Parathyroid adenoma (tissue), 2 donors: Measurements from ENCODE around the gene PAQR5.

Experiments
- H2AFZ ChIP-seq: fragments of 300-600 bp; sonication (generic); one replicate; pipeline ENCODE4 v1.7.0; 2017; ENCODE audit warnings: antibody characterized with exemption, mild to moderate bottlenecking
- H3K27ac ChIP-seq: fragments of 300-600 bp; sonication (generic); one replicate; pipeline ENCODE4 v1.7.0; 2017
- H3K27me3 ChIP-seq: fragments of 300-600 bp; sonication (generic); one replicate; pipeline ENCODE4 v1.7.0; 2017; ENCODE audit warnings: low read length; ENCODE audit not compliant: control insufficient read depth, insufficient read depth
- H3K36me3 ChIP-seq: fragments of 300-600 bp; sonication (generic); one replicate; pipeline ENCODE4 v1.7.0; 2017; ENCODE audit warnings: low read length; ENCODE audit not compliant: control insufficient read depth, insufficient read depth
- H3K4me1 ChIP-seq: fragments of 300-600 bp; sonication (generic); one replicate; pipeline ENCODE4 v1.7.0; 2017; ENCODE audit warnings: control low read depth
- H3K4me2 ChIP-seq: fragments of 300-600 bp; sonication (generic); one replicate; pipeline ENCODE4 v1.7.0; 2017; ENCODE audit warnings: low read length
- H3K4me3 ChIP-seq: fragments of 300-600 bp; sonication (generic); one replicate; pipeline ENCODE4 v1.7.0; 2017; ENCODE audit warnings: low read depth, low read length
- H3K79me2 ChIP-seq: fragments of 300-600 bp; sonication (generic); one replicate; pipeline ENCODE4 v1.7.0; 2017; ENCODE audit warnings: control low read depth
- H3K9ac ChIP-seq: fragments of 300-600 bp; sonication (generic); one replicate; pipeline ENCODE4 v1.7.0; 2017; ENCODE audit warnings: mild to moderate bottlenecking
- H3K9me3 ChIP-seq: fragments of 300-600 bp; sonication (generic); one replicate; pipeline ENCODE4 v1.7.0; 2017; ENCODE audit warnings: low read length; ENCODE audit not compliant: control insufficient read depth
- CTCF ChIP-seq: fragments of 300-600 bp; sonication (generic); IDR thresholded peaks from one replicate; pipeline ENCODE4 v1.7.0; 2017; ENCODE audit warnings: antibody characterized with exemption, mild to moderate bottlenecking
- donor health status: primary hyperparathyroidism.

The PAQR5 gene

GRCh38 chr15:69417581-69417980 lies 118.9 kb downstream of the PAQR5 start:
- Histone ChIP-seq H3K36me3 (no peaks in the 10 kb centered on the region), H3K79me2 (no peaks in the 10 kb centered on the region), H3K9me3 (no peaks in the 10 kb centered on the region), H3K4me1 (no peaks in the 10 kb centered on the region), H3K4me3 (no peak overlapping the region), H3K27me3 (no peaks in the 10 kb centered on the region), H3K4me2 (no peak overlapping the region), H3K27ac (no peak overlapping the region), H3K9ac (no peak overlapping the region), H2AFZ (no peak overlapping the region)
- no peak for TF ChIP-seq CTCF

GRCh38 chr15:69421498-69421897 lies 122.8 kb downstream of the PAQR5 start:
- no peak overlapping the region for H3K27ac ChIP-seq
- no peak overlapping the region for H3K9ac ChIP-seq
- no peak overlapping the region for H3K4me2 ChIP-seq
- H3K79me2 ChIP-seq, result no peaks in the 10 kb centered on the region
- no peak overlapping the region for H3K4me3 ChIP-seq
- H3K9me3 ChIP-seq, result no peaks in the 10 kb centered on the region
- no peaks in the 10 kb centered on the region for H3K27me3 ChIP-seq
- no peaks in the 10 kb centered on the region for H3K36me3 ChIP-seq
- H3K4me1 ChIP-seq, result no peaks in the 10 kb centered on the region
- no peak for TF ChIP-seq CTCF
- no peak overlapping the region for H2AFZ ChIP-seq

- no peak overlapping the region for H3K27ac ChIP-seq
- no peak overlapping the region for H3K4me3 ChIP-seq
- H3K27me3 ChIP-seq, result no peaks in the 10 kb centered on the region
- no peak overlapping the region for H2AFZ ChIP-seq
- H3K4me1 ChIP-seq, result no peaks in the 10 kb centered on the region
- H3K36me3 ChIP-seq, result no peaks in the 10 kb centered on the region
- H3K79me2 ChIP-seq, result no peaks in the 10 kb centered on the region
- TF ChIP-seq CTCF, result no peak
- no peak overlapping the region for H3K4me2 ChIP-seq
- no peak overlapping the region for H3K9ac ChIP-seq
- H3K9me3 ChIP-seq, result no peaks in the 10 kb centered on the region
Observed at GRCh38 chr15:69422336-69422895, 123.7 kb downstream of the PAQR5 start.

GRCh38 chr15:69424001-69424400 lies 125.3 kb downstream of the PAQR5 start:
- TF ChIP-seq CTCF, result no peak
- H3K4me3 ChIP-seq, result no peak overlapping the region

GRCh38 chr15:69424748-69425413 lies 126.2 kb downstream of the PAQR5 start:
- no peaks in the 10 kb centered on the region for H3K79me2 ChIP-seq
- no peak for TF ChIP-seq CTCF
- H3K4me3 ChIP-seq, result no peak overlapping the region
- H3K9ac ChIP-seq, result no peak overlapping the region
- no peaks in the 10 kb centered on the region for H3K4me1 ChIP-seq
- H3K27me3 ChIP-seq, result no peaks in the 10 kb centered on the region
- H3K27ac ChIP-seq, result no peak overlapping the region
- H3K36me3 ChIP-seq, result no peaks in the 10 kb centered on the region
- H3K9me3 ChIP-seq, result no peaks in the 10 kb centered on the region
- no peak overlapping the region for H3K4me2 ChIP-seq
- H2AFZ ChIP-seq, result no peak overlapping the region

More at GRCh38 chr15:69424001-69424400, 125.3 kb downstream of the PAQR5 start:
- Histone ChIP-seq H3K36me3 (no peaks in the 10 kb centered on the region), H3K27me3 (no peaks in the 10 kb centered on the region), H3K4me2 (no peak overlapping the region), H3K79me2 (no peaks in the 10 kb centered on the region), H3K9me3 (no peaks in the 10 kb centered on the region), H3K9ac (no peak overlapping the region), H3K4me1 (no peaks in the 10 kb centered on the region), H2AFZ (no peak overlapping the region), H3K27ac (no peak overlapping the region)
